IMR-90 (cell line): ENCODE data around the gene SLC35F6. TPM values are rescaled to one million over a fixed set of nuclear protein-coding genes. Genes with fewer than 3 reads are reported as not detected.

Experiments used
- ATAC-seq: fragments of 200-7000 bp; cut with Tn5 transposase; 2 replicates; pipeline ENCODE4 v1.9.1; 2020; ENCODE audit warnings: low read depth, mild to moderate bottlenecking, moderate library complexity
- BruUV-seq: library from RNA; stranded (reverse); fragments of 400-500 nt; replicated peaks from 2 replicates; lab custom pipeline; 2021; lab: Mats Ljungman, UMichigan
- CTCF ChIA-PET: fragments of 300-600 bp; formaldehyde crosslinking; extraction: SDS; loops from one replicate; lab custom pipeline; 2021; ENCODE audit warnings: antibody characterized with exemption; lab: Yijun Ruan, JAX
- POLR2A ChIA-PET: fragments of 300-600 bp; sonication (Branson Sonifier 250); formaldehyde crosslinking; loops from one replicate; lab custom pipeline; 2022; ENCODE audit warnings: antibody characterized with exemption; ENCODE audit not compliant: unreplicated experiment; lab: Charles Lee
- DNase-seq: peaks from one replicate; pipeline ENCODE4 v3.0.0; 2013
- H2AFZ ChIP-seq: replicated peaks from 2 replicates; pipeline ENCODE3; 2013; ENCODE audit warnings: low read length, mild to moderate bottlenecking; ENCODE audit not compliant: poor library complexity
- H2AK5ac ChIP-seq: 2 replicates; pipeline ENCODE4 v1.6.1; 2013; ENCODE audit warnings: low read depth, low read length, inconsistent platforms
- H2AK9ac ChIP-seq: replicated peaks from 2 replicates; pipeline ENCODE3; 2013; ENCODE audit warnings: mild to moderate bottlenecking, low read depth, low read length, moderate library complexity; ENCODE audit not compliant: poor library complexity
- H2BK120ac ChIP-seq: 2 replicates; pipeline ENCODE4 v1.6.1; 2013; ENCODE audit warnings: low read depth, low read length, inconsistent platforms
- H2BK15ac ChIP-seq: 3 replicates; pipeline ENCODE4 v1.6.1; 2013; ENCODE audit warnings: low read depth, low read length, inconsistent platforms
- H2BK20ac ChIP-seq: 2 replicates; pipeline ENCODE4 v1.6.1; 2013; ENCODE audit warnings: low read depth, mild to moderate bottlenecking, inconsistent platforms, low read length, moderate library complexity
- H2BK5ac ChIP-seq: 2 replicates; pipeline ENCODE4 v1.6.1; 2013; ENCODE audit warnings: mild to moderate bottlenecking, low read depth, low read length, inconsistent platforms; ENCODE audit not compliant: poor library complexity, severe bottlenecking
- H3K14ac ChIP-seq: replicated peaks from 2 replicates; pipeline ENCODE4 v1.6.1; 2013; ENCODE audit warnings: low read depth, low read length, inconsistent platforms
- H3K18ac ChIP-seq: 2 replicates; pipeline ENCODE4 v1.6.1; 2013; ENCODE audit warnings: low read depth, low read length, control low read depth
- H3K23ac ChIP-seq: 2 replicates; pipeline ENCODE4 v1.6.1; 2013; ENCODE audit warnings: low read depth, low read length, inconsistent platforms
- H3K27ac ChIP-seq: 2 replicates; pipeline ENCODE4 v1.5.1; 2013; ENCODE audit warnings: mild to moderate bottlenecking, control low read depth, low read length; ENCODE audit not compliant: insufficient read depth
- H3K27me3 ChIP-seq: 2 replicates; pipeline ENCODE4 v1.6.1; 2013; ENCODE audit warnings: low read length; ENCODE audit not compliant: control insufficient read depth, insufficient read depth
- H3K36me3 ChIP-seq: 2 replicates; pipeline ENCODE4 v1.6.1; 2013; ENCODE audit warnings: low read length, mixed read lengths; ENCODE audit not compliant: control insufficient read depth, insufficient read depth
- H3K4ac ChIP-seq: 2 replicates; pipeline ENCODE4 v1.6.1; 2013; ENCODE audit warnings: low read depth, low read length, inconsistent platforms
- H3K4me1 ChIP-seq: 2 replicates; pipeline ENCODE4 v1.6.1; 2013; ENCODE audit warnings: low read length, mixed read lengths; ENCODE audit not compliant: control insufficient read depth, insufficient read depth
- H3K4me2 ChIP-seq: 2 replicates; pipeline ENCODE4 v1.6.1; 2013; ENCODE audit warnings: low read depth, mild to moderate bottlenecking, control low read depth, low read length, moderate library complexity
- H3K4me3 ChIP-seq: 2 replicates; pipeline ENCODE4 v1.5.1; 2013; ENCODE audit warnings: low read depth, mild to moderate bottlenecking, control low read depth, low read length, moderate library complexity; ENCODE audit not compliant: insufficient read depth
- H3K56ac ChIP-seq: 2 replicates; pipeline ENCODE4 v1.6.1; 2013; ENCODE audit warnings: low read length, inconsistent platforms; ENCODE audit not compliant: insufficient read depth; ENCODE audit errors: extremely low read depth
- H3K79me1 ChIP-seq, 2 experiments: 2 replicates each; pipeline ENCODE4 v1.6.1; 2013; ENCODE audit warnings: low read length in 2 of 2, inconsistent platforms in 1 of 2, low read depth in 1 of 2
- H3K9ac ChIP-seq: 2 replicates; pipeline ENCODE4 v1.6.1; 2013; ENCODE audit warnings: low read depth, low read length, control low read depth
- H3K9me1 ChIP-seq: 2 replicates; pipeline ENCODE4 v1.6.1; 2013; ENCODE audit warnings: low read length, inconsistent platforms; ENCODE audit not compliant: insufficient read depth
- H3K9me3 ChIP-seq: 2 replicates; pipeline ENCODE4 v1.6.1; 2013; ENCODE audit warnings: low read length; ENCODE audit not compliant: control insufficient read depth, insufficient read depth
- H4K20me1 ChIP-seq: 2 replicates; pipeline ENCODE4 v1.6.1; 2013; ENCODE audit warnings: low read length, inconsistent platforms; ENCODE audit not compliant: insufficient read depth
- H4K5ac ChIP-seq: 2 replicates; pipeline ENCODE4 v1.6.1; 2013; ENCODE audit warnings: mild to moderate bottlenecking, low read depth, low read length, control low read depth
- H4K8ac ChIP-seq, 2 experiments: 2 replicates each; pipeline ENCODE4 v1.6.1; 2013; ENCODE audit warnings: low read depth in 2 of 2, low read length in 2 of 2, control low read depth in 1 of 2, inconsistent platforms in 1 of 2
- H4K91ac ChIP-seq: 2 replicates; pipeline ENCODE4 v1.6.1; 2013; ENCODE audit warnings: low read depth, low read length, inconsistent platforms; ENCODE audit not compliant: insufficient read depth
- CEBPB ChIP-seq: IDR thresholded peaks from 2 replicates; pipeline ENCODE4 v1.6.1; 2012; ENCODE audit warnings: low read depth, low read length, improper control_type of control experiment
- CHD1 ChIP-seq: IDR thresholded peaks from 2 replicates; pipeline ENCODE4 v1.6.1; 2012; ENCODE audit warnings: low read depth, low read length, improper control_type of control experiment
- CTCF ChIP-seq: conservative IDR thresholded peaks from 2 replicates; pipeline ENCODE4 v1.5.1; 2012; ENCODE audit warnings: mild to moderate bottlenecking, low read depth, low read length, improper control_type of control experiment
- FOS ChIP-seq: fragments of 150-350 bp; IDR thresholded peaks from 2 replicates; pipeline ENCODE4 v1.6.1; 2016; ENCODE audit warnings: low read depth, low read length
- RAD21 ChIP-seq: IDR thresholded peaks from 2 replicates; pipeline ENCODE4 v1.6.1; 2012; ENCODE audit warnings: low read length, improper control_type of control experiment
- RFX5 ChIP-seq: IDR thresholded peaks from 2 replicates; pipeline ENCODE4 v1.8.0; 2012; ENCODE audit warnings: low read depth, mild to moderate bottlenecking, low read length, moderate library complexity
- SMC3 ChIP-seq: fragments of 150-350 bp; IDR thresholded peaks from 2 replicates; pipeline ENCODE4 v1.6.1; 2016; ENCODE audit warnings: low read depth, mild to moderate bottlenecking, antibody characterized with exemption, low read length, moderate library complexity
- USF2 ChIP-seq: fragments of 150-350 bp; IDR thresholded peaks from 2 replicates; pipeline ENCODE4 v1.6.1; 2017; ENCODE audit warnings: mild to moderate bottlenecking, antibody characterized with exemption, low read length, low read depth
- WGBS, 2 experiments: methylation state at CpG; one replicate each; pipeline versions ENCODE4 v1.1.5 to v1.1.7; 2013; ENCODE audit warnings: missing lambda C conversion rate in 2 of 2; ENCODE audit not compliant: insufficient read length in 1 of 2; ENCODE audit errors: extremely low coverage in 2 of 2; 5-methylcytosine and 5-hydroxymethylcytosine counted together
- dilution Hi-C: fragments of 300-500 bp; cut with HindIII; formaldehyde crosslinking; loops from one replicate; pipeline ENCODE4 v1.14.3; 2018; ENCODE audit warnings: low sequenced_read_pairs; ENCODE audit not compliant: unreplicated experiment
- in situ Hi-C: fragments of 300-500 bp; cut with MboI; formaldehyde crosslinking; loops from 3 replicates; pipeline ENCODE4 v1.14.3; 2019; ENCODE audit warnings: low sequenced_read_pairs, inconsistent platforms, mixed read lengths
- intact Hi-C: fragments of 100-400 bp; cut with micrococcal nuclease; formaldehyde crosslinking; loops from 2 replicates; pipeline ENCODE4 v1.10.0; 2022
- polyA plus RNA-seq, 3 experiments: library from polyadenylated mRNA; depleted of rRNA; stranded (reverse); fragments of >200 nt; gene quantifications; 2 replicates each; pipeline ENCODE4 v1.2.3, GENCODE V29; 2012; ENCODE audit warnings: low replicate concordance in 1 of 3
- total RNA-seq: library from RNA; depleted of rRNA; stranded (reverse); fragments of >200 nt; gene quantifications from 2 replicates; pipeline ENCODE4 v1.2.3, GENCODE V29; 2012

SLC35F6 gene
- total and polyA plus RNA-seq, 2 of the 4 experiments (the other 2 are of a cell fraction): 19.1 to 30.6 TPM

- no peak overlapping the region for H4K5ac ChIP-seq
- H3K18ac ChIP-seq: no peak overlapping the region
- no peak overlapping the region for H2BK120ac ChIP-seq
- H3K4me1 ChIP-seq: no peaks in the 10 kb centered on the region
- no TSS peak for BruUV-seq
- DNase-seq (no peak), ATAC-seq (no peak)
- H3K4me3 ChIP-seq: no peak overlapping the region
- no peak overlapping the region for H3K14ac ChIP-seq
- intact Hi-C loops (no loop called here), in situ Hi-C loops (no loop called here), dilution Hi-C loops (no loop called here)
- no peak for TF ChIP-seq RFX5
- no peak for TF ChIP-seq CHD1
- TF ChIP-seq RAD21: no peak
- TF ChIP-seq SMC3: no peak
- no peak for TF ChIP-seq CEBPB
- TF ChIP-seq FOS: no peak
- no peak for TF ChIP-seq USF2
- no peak for TF ChIP-seq CTCF
- no peak overlapping the region for H3K4ac ChIP-seq
- ChIA-PET POLR2A (no interaction called here), CTCF (no interaction called here)
- H3K9me3 ChIP-seq: no peaks in the 10 kb centered on the region; the same call in 1 of the 2 replicates
- no peak overlapping the region for H2AFZ ChIP-seq
- no peak overlapping the region for H3K9ac ChIP-seq
- no peak overlapping the region for H2AK5ac ChIP-seq
- no peak overlapping the region for H3K56ac ChIP-seq
- H4K8ac ChIP-seq: no peak overlapping the region
- H3K4me2 ChIP-seq: no peak overlapping the region
- H3K27me3 ChIP-seq: peaks cover 34% of the 10 kb centered on the region
- no peak overlapping the region for H4K91ac ChIP-seq
- H3K36me3 ChIP-seq: no peaks in the 10 kb centered on the region
- no CpG with 5 or more reads among the region's 3 CpGs for WGBS, 2 experiments
- no peak overlapping the region for H2BK15ac ChIP-seq
- no peak overlapping the region for H2BK20ac ChIP-seq
- no peak overlapping the region for H3K27ac ChIP-seq
- no peaks in the 10 kb centered on the region for H4K20me1 ChIP-seq
- H3K23ac ChIP-seq: no peak overlapping the region
- H2BK5ac ChIP-seq: no peak overlapping the region
- no peak overlapping the region for H2AK9ac ChIP-seq
- no peaks in the 10 kb centered on the region for H3K79me1 ChIP-seq
- no peaks in the 10 kb centered on the region for H3K9me1 ChIP-seq
Measured at GRCh38 chr2:26812731-26813130, 48.6 kb downstream of the SLC35F6 start.
